HepG2 (cell line): ENCODE data around the gene ABCA4. TPM values are rescaled to one million over a fixed set of nuclear protein-coding genes. Genes with fewer than 3 reads are reported as not detected.

Source experiments
- BRCA1 ChIP-seq: sonication (generic); formaldehyde crosslinking; IDR thresholded peaks from 2 replicates; pipeline ENCODE4 v1.4.0; 2020; ENCODE audit warnings: missing genetic modification reagents
- CREB1 ChIP-seq, 2 experiments: fragments of 450-650 bp in 1 of 2; IDR thresholded peaks; 2 replicates each; pipeline ENCODE4 v1.6.1; 2016 to 2017; ENCODE audit warnings: control low read depth in 1 of 2, mild to moderate bottlenecking in 1 of 2, missing compliant biosample characterization in 1 of 2, missing genetic modification characterization in 1 of 2
- ERF ChIP-seq: IDR thresholded peaks from 2 replicates; pipeline ENCODE4 v1.6.1; 2018; ENCODE audit warnings: missing biosample characterization, missing genetic modification reagents
- EZH2 ChIP-seq: conservative IDR thresholded peaks from 2 replicates; pipeline ENCODE4 v1.6.1; 2012; ENCODE audit warnings: mild to moderate bottlenecking, low read depth, low read length, moderate library complexity
- FOXP4 ChIP-seq: sonication (generic); formaldehyde crosslinking; IDR thresholded peaks from 2 replicates; pipeline ENCODE4 v1.4.0; 2020; ENCODE audit warnings: missing genetic modification reagents
- HNF4G ChIP-seq, 2 experiments: sonication (generic) in 1 of 2; formaldehyde crosslinking in 1 of 2; IDR thresholded peaks; 2 replicates each; pipeline versions ENCODE4 v1.4.0 to v1.6.1; 2011 to 2020; ENCODE audit warnings: borderline replicate concordance in 2 of 2, low read depth in 2 of 2, mild to moderate bottlenecking in 2 of 2, low read length in 1 of 2, missing genetic modification reagents in 1 of 2, moderate library complexity in 1 of 2
- MIER3 ChIP-seq: IDR thresholded peaks from 2 replicates; pipeline ENCODE4 v1.6.1; 2016; ENCODE audit warnings: missing compliant biosample characterization, borderline replicate concordance
- MXD4 ChIP-seq: IDR thresholded peaks from 2 replicates; pipeline ENCODE4 v1.6.1; 2016; ENCODE audit warnings: mild to moderate bottlenecking, missing biosample characterization, missing genetic modification reagents
- MYC ChIP-seq: sonication (generic); formaldehyde crosslinking; IDR thresholded peaks from 2 replicates; pipeline ENCODE4 v1.9.0; 2021; ENCODE audit warnings: missing genetic modification reagents, borderline replicate concordance
- NCOA5 ChIP-seq: sonication (generic); formaldehyde crosslinking; IDR thresholded peaks from 2 replicates; pipeline ENCODE4 v1.4.0; 2020; ENCODE audit warnings: missing genetic modification reagents
- SPEN ChIP-seq: sonication (generic); formaldehyde crosslinking; IDR thresholded peaks from 2 replicates; pipeline ENCODE4 v1.5.1; 2020; ENCODE audit warnings: low read depth, mild to moderate bottlenecking, missing genetic modification reagents
- XRCC5 ChIP-seq: fragments of 200-400 bp; formaldehyde crosslinking; optimal IDR thresholded peaks from 2 replicates; pipeline ENCODE3; 2017; ENCODE audit warnings: mild to moderate bottlenecking, low read length
- ZFP36L1 ChIP-seq: sonication (generic); formaldehyde crosslinking; IDR thresholded peaks from 2 replicates; pipeline ENCODE4 v1.8.0; 2022; ENCODE audit warnings: mild to moderate bottlenecking, missing genetic modification reagents, moderate library complexity
- ZMAT3 ChIP-seq: sonication (generic); formaldehyde crosslinking; conservative IDR thresholded peaks from 2 replicates; pipeline ENCODE4 v1.7.0; 2021; ENCODE audit warnings: missing genetic modification reagents
- ZNF33A ChIP-seq: sonication (generic); formaldehyde crosslinking; IDR thresholded peaks from 2 replicates; pipeline ENCODE4 v1.5.1; 2020; ENCODE audit warnings: missing genetic modification reagents, mild to moderate bottlenecking, moderate library complexity, borderline replicate concordance
- ZNF503 ChIP-seq: sonication (generic); formaldehyde crosslinking; IDR thresholded peaks from 2 replicates; pipeline ENCODE4 v1.4.0; 2020; ENCODE audit warnings: missing genetic modification reagents
- ZNF574 ChIP-seq: sonication (generic); formaldehyde crosslinking; IDR thresholded peaks from 2 replicates; pipeline ENCODE4 v1.4.0; 2020; ENCODE audit warnings: missing genetic modification reagents
- polyA plus RNA-seq, 8 experiments: library from polyadenylated mRNA; depleted of rRNA in 3 of 8; stranded (reverse) in 7 of 8; unstranded in 1 of 8; fragments of >200 nt; fragmentation: Illumina TruSeq in 4 of 8; extraction: Trizol in 4 of 8; gene quantifications; 2 replicates each; pipeline versions ENCODE4 v1.2.1 to v1.2.3, GENCODE V29; 2011 to 2016; ENCODE audit warnings: low read depth in 4 of 8, missing spikeins in 1 of 8, mixed read lengths in 1 of 8; ENCODE audit not compliant: insufficient read depth in 1 of 8
- total RNA-seq, 5 experiments: library from RNA; depleted of rRNA; stranded (reverse); fragments of >200 nt; fragmentation: Illumina TruSeq; extraction: Trizol; gene quantifications; 2 replicates each; pipeline ENCODE4 v1.2.3, GENCODE V29; 2016; ENCODE audit warnings: low read depth in 1 of 5
- TF ChIP-seq, protein P1 (sequence below): sonication (generic); formaldehyde crosslinking; IDR thresholded peaks from 2 replicates; pipeline ENCODE4 v1.8.0; 2022; ENCODE audit warnings: missing genetic modification reagents, mild to moderate bottlenecking, moderate library complexity, borderline replicate concordance

The ABCA4 gene
- total and polyA plus RNA-seq, 2 of the 13 experiments (the other 11 are each of a cell fraction or from before 2014, with no cell fraction given) = 0.24 to 0.67 TPM

GRCh38 chr1:94125551-94126514, 4.9 kb upstream of the ABCA4 start (continued):
- TF ChIP-seq FOXP4 (CRISPR knock-in tag) (peak; percentile 96), CREB1 (IDR thresholded peaks at IDR 0.05) (peak; percentile 55; the same call in 1 of the 2 replicates), CREB1 (CRISPR knock-in tag; IDR thresholded peaks at IDR 0.05) (peak; percentile 54), ZMAT3 (CRISPR knock-in tag) (no peak), ZNF574 (peak; percentile 59; the same call in 1 of the 2 replicates), ZFP36L1 (peak; percentile 68; the same call in 1 of the 2 replicates), XRCC5 (no peak), MYC (CRISPR knock-in tag) (peak; percentile 23; the same call in 1 of the 2 replicates), EZH2 (no peak), ZNF33A (peak; percentile 76; the same call in 1 of the 2 replicates), MXD4 (CRISPR knock-in tag) (peak; percentile 53), NCOA5 (no peak), SPEN (CRISPR knock-in tag) (peak; percentile 52; the same call in 1 of the 2 replicates), BRCA1 (peak; percentile 42; the same call in 1 of the 2 replicates), MIER3 (peak; percentile 81; the same call in 1 of the 2 replicates), ERF (CRISPR knock-in tag) (peak; percentile 67; the same call in 1 of the 2 replicates), HNF4G (IDR thresholded peaks at IDR 0.05; ENCODE audit: borderline replicate concordance, low read depth, low read length) (no peak), HNF4G (CRISPR knock-in tag; IDR thresholded peaks at IDR 0.05; ENCODE audit: borderline replicate concordance, low read depth) (no peak), ZNF503 (CRISPR knock-in tag) (peak; percentile 89)
- TF ChIP-seq, protein P1, sequence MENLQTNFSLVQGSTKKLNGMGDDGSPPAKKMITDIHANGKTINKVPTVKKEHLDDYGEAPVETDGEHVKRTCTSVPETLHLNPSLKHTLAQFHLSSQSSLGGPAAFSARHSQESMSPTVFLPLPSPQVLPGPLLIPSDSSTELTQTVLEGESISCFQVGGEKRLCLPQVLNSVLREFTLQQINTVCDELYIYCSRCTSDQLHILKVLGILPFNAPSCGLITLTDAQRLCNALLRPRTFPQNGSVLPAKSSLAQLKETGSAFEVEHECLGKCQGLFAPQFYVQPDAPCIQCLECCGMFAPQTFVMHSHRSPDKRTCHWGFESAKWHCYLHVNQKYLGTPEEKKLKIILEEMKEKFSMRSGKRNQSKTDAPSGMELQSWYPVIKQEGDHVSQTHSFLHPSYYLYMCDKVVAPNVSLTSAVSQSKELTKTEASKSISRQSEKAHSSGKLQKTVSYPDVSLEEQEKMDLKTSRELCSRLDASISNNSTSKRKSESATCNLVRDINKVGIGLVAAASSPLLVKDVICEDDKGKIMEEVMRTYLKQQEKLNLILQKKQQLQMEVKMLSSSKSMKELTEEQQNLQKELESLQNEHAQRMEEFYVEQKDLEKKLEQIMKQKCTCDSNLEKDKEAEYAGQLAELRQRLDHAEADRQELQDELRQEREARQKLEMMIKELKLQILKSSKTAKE (CRISPR knock-in tag) = 0 out of 2 replicates have a peak, but pooled peaks have one; percentile 21
